ENCODE data around the gene RHBDL3.

DNA sequence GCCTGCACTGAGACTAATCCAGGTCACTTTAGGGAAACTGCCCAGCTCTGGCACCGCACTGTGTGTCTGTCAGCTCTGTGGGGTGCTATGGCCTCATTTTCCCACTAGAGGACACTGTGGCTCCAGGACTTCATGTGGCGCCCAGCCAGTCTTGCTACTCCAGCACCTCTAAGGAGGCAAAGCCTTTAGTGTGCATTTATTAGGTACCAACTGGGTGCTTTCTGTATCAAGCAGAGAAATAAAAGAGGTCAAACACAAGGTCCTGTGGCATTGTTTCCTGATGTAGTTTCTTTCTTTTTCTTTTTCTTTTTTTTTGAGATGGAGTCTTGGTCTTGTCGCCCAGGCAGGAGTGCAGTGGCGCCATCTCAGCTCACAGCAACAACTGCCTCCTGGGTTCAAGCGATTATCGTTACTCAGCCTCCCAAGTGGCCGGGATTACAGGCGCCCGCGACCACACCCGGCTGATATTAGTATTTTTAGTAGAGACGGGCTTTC is 12.5 kb upstream of the RHBDL3 start:
- TF ChIP-seq, protein P1, sequence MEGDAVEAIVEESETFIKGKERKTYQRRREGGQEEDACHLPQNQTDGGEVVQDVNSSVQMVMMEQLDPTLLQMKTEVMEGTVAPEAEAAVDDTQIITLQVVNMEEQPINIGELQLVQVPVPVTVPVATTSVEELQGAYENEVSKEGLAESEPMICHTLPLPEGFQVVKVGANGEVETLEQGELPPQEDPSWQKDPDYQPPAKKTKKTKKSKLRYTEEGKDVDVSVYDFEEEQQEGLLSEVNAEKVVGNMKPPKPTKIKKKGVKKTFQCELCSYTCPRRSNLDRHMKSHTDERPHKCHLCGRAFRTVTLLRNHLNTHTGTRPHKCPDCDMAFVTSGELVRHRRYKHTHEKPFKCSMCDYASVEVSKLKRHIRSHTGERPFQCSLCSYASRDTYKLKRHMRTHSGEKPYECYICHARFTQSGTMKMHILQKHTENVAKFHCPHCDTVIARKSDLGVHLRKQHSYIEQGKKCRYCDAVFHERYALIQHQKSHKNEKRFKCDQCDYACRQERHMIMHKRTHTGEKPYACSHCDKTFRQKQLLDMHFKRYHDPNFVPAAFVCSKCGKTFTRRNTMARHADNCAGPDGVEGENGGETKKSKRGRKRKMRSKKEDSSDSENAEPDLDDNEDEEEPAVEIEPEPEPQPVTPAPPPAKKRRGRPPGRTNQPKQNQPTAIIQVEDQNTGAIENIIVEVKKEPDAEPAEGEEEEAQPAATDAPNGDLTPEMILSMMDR (IDR thresholded peaks at IDR 0.05) = peak; percentile 97
- no peak for TF ChIP-seq EZH2 (IDR thresholded peaks at IDR 0.05; ENCODE audit: borderline replicate concordance, insufficient read depth, low read depth, low read length, poor library complexity, severe bottlenecking)

Measured in B cell (primary cell).